Stimulated activated CD8-positive, alpha-beta memory T cell treated with anti-CD3 and anti-CD28 coated beads, Interleukin-4, amount 100 ng/mL, for 4 hours (primary cell): ENCODE data around the gene TMIE.
A peak's percentile ranks its signal among the peaks of the same experiment; 100 is the strongest.
"Not testable (repeated sequence)": the region's sequence is repeated elsewhere in the genome, so short reads cannot be mapped to it uniquely, and the experiment has no call there.

ENCODE experiments used
- DNase-seq, 2 donors: peaks; one replicate each; pipeline ENCODE4 v3.0.0-alpha.2; 2020; ENCODE audit warnings: low read depth in 2 of 2, low spot score in 1 of 2

TMIE gene

GRCh38 chr3:46682974-46683373 lies 18.2 kb upstream of the TMIE start:
- no peak for DNase-seq

- no peak for DNase-seq
Observed at GRCh38 chr3:46684891-46685290, 16.3 kb upstream of the TMIE start.

- DNase-seq = no peak
Observed at GRCh38 chr3:46685446-46685845, 15.7 kb upstream of the TMIE start.

- DNase-seq = no peak
Observed at GRCh38 chr3:46690798-46691197, 10.4 kb upstream of the TMIE start.

- DNase-seq = no peak
Observed at GRCh38 chr3:46692566-46692990, 8.6 kb upstream of the TMIE start.

- DNase-seq = peak; percentile 23 to 39
Observed at GRCh38 chr3:46693038-46693891, 7.9 kb upstream of the TMIE start, which contains the start of gene ALS2CL. TSS of gene ALS2CL (minus strand) at chr3:46693679. CDS start at chr3:46689440, 4,239 bp downstream.

GRCh38 chr3:46693892-46694226 lies 7.3 kb upstream of the TMIE start:
- peak; percentile 6 to 32 for DNase-seq

GRCh38 chr3:46694520-46694919 lies 6.7 kb upstream of the TMIE start:
- no peak for DNase-seq

- DNase-seq = peak in 1 of 2 donors; percentile 25
Observed at GRCh38 chr3:46695177-46695961, 5.8 kb upstream of the TMIE start.

GRCh38 chr3:46695962-46696894 lies 5.0 kb upstream of the TMIE start:
- DNase-seq = no peak

GRCh38 chr3:46699676-46700523 lies 1.3 kb upstream of the TMIE start:
- DNase-seq = no peak

- no peak for DNase-seq
Observed at GRCh38 chr3:46700772-46701171, 420 bp upstream of the TMIE start.

GRCh38 chr3:46702246-46703012 lies 1.2 kb downstream of the TMIE start:
- DNase-seq = no peak

- no peak for DNase-seq
Observed at GRCh38 chr3:46703013-46703520, 1.9 kb downstream of the TMIE start.

GRCh38 chr3:46704346-46704745 lies 3.2 kb downstream of the TMIE start:
- DNase-seq = not testable (repeated sequence)

- DNase-seq = peak; percentile 30 to 43
Observed at GRCh38 chr3:46705022-46705530, 3.9 kb downstream of the TMIE start.

GRCh38 chr3:46705751-46706552 lies 4.8 kb downstream of the TMIE start:
- DNase-seq = no peak
